ENCODE results near the gene DGKD. TPM values are rescaled to one million over a fixed set of nuclear protein-coding genes. Genes with fewer than 3 reads are reported as not detected.

The DGKD gene
- total RNA-seq, 1 experiment from 2014 or later, result 105 TPM

DNA sequence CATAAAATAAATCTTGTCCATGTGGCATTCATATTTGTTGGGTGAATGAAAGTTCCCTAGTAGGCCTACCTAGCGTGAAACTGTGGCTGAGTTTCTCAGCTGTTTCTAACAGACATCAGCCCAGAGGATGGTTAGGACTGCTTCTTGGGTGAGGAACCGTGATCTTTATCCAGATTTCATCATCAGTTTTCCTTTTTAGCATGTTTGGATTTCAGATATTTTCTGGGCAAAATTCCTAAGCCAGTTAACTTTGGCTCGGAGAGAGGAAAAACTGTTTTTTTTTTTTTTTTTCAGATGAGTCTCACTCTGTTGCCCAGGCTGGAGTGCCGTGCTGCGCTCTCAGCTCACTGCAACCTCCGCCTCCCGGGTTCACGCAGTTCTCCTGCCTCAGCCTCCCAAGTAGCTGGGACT is 53.5 kb downstream of the DGKD start:
- CTCF ChIA-PET, result interaction anchor here (0.7 to 1.0 kb wide), 2 partner anchors 14 to 16 kb away, joined by 3 to 10 read pairs; no protein-coding TSS in a partner anchor

GRCh38 chr2:233408366-233409285 is 54.3 kb downstream of the DGKD start:
- ChIA-PET POLR2A (no interaction called here), CTCF (interaction anchor here (0.7 to 1.0 kb wide), 2 partner anchors 13 to 16 kb away, joined by 3 to 10 read pairs; no protein-coding TSS in a partner anchor)
- Mint-ChIP-seq H3K4me1 (ENCODE audit: low read depth, unreplicated experiment) (peaks cover 15% of the 10 kb centered on the region), H3K27me3 (ENCODE audit: insufficient read depth, unreplicated experiment) (no peaks in the 10 kb centered on the region), H3K27ac (ENCODE audit: unreplicated experiment) (peak overlapping the region; percentile 50), H3K9me3 (ENCODE audit: unreplicated experiment) (no peaks in the 10 kb centered on the region), H3K36me3 (ENCODE audit: insufficient read depth, unreplicated experiment) (peaks cover 54% of the 10 kb centered on the region), H3K4me3 (ENCODE audit: unreplicated experiment) (no peak overlapping the region)
- no peak for DNase-seq
- no TSS peak for BruUV-seq (replicated peaks)
- TF ChIP-seq CTCF (IDR thresholded peaks at IDR 0.05; ENCODE audit: insufficient read depth in 1 of 2, low read depth in 1 of 2, low read length in 1 of 2, severe bottlenecking in 1 of 2, unreplicated experiment in 1 of 2), result no peak
- Histone ChIP-seq H3K36me3 (ENCODE audit: control insufficient read depth, insufficient read depth, low read length) (no peaks in the 10 kb centered on the region), H3K4me1 (peaks cover 10% of the 10 kb centered on the region), H3K4me3 (ENCODE audit: low read depth, low read length) (no peak overlapping the region), H3K9me3 (peaks cover 7% of the 10 kb centered on the region; the same call in 1 of the 2 replicates), H3K27me3 (replicated peaks; ENCODE audit: control insufficient read depth, insufficient read depth, low read length) (no peaks in the 10 kb centered on the region)
- intact Hi-C loops (cut with micrococcal nuclease; ENCODE audit: unreplicated experiment), result no loop called here

More for the DNA sequence above, 53.5 kb downstream of the DGKD start:
- H3K27ac Mint-ChIP-seq (ENCODE audit: unreplicated experiment), result no peak overlapping the region
- H3K36me3 Mint-ChIP-seq (ENCODE audit: insufficient read depth, unreplicated experiment), result peaks cover 49% of the 10 kb centered on the region
- POLR2A ChIA-PET, result no interaction called here
- intact Hi-C loops (cut with micrococcal nuclease; ENCODE audit: unreplicated experiment), result no loop called here
- no peak for DNase-seq
- H3K4me3 ChIP-seq (ENCODE audit: low read depth, low read length), result no peak overlapping the region
- peaks cover 10% of the 10 kb centered on the region for H3K4me1 ChIP-seq
- no peaks in the 10 kb centered on the region for H3K27me3 ChIP-seq (replicated peaks; ENCODE audit: control insufficient read depth, insufficient read depth, low read length)
- TF ChIP-seq CTCF (IDR thresholded peaks at IDR 0.05; ENCODE audit: insufficient read depth in 1 of 2, low read depth in 1 of 2, low read length in 1 of 2, severe bottlenecking in 1 of 2, unreplicated experiment in 1 of 2), result no peak
- H3K9me3 ChIP-seq, result peaks cover 7% of the 10 kb centered on the region; the same call in 1 of the 2 replicates
- H3K9me3 Mint-ChIP-seq (ENCODE audit: unreplicated experiment), result no peaks in the 10 kb centered on the region
- H3K36me3 ChIP-seq (ENCODE audit: control insufficient read depth, insufficient read depth, low read length), result no peaks in the 10 kb centered on the region
- H3K4me1 Mint-ChIP-seq (ENCODE audit: low read depth, unreplicated experiment), result peaks cover 19% of the 10 kb centered on the region
- no peaks in the 10 kb centered on the region for H3K27me3 Mint-ChIP-seq (ENCODE audit: insufficient read depth, unreplicated experiment)
- BruUV-seq (replicated peaks), result no TSS peak
- H3K4me3 Mint-ChIP-seq (ENCODE audit: unreplicated experiment), result no peak overlapping the region

GRCh38 chr2:233409286-233409991 is 55.1 kb downstream of the DGKD start:
- no peak for TF ChIP-seq CTCF (IDR thresholded peaks at IDR 0.05; ENCODE audit: insufficient read depth in 1 of 2, low read depth in 1 of 2, low read length in 1 of 2, severe bottlenecking in 1 of 2, unreplicated experiment in 1 of 2)
- no peak for DNase-seq
- H3K9me3 ChIP-seq, result peaks cover 7% of the 10 kb centered on the region; the same call in 1 of the 2 replicates
- no peaks in the 10 kb centered on the region for H3K27me3 ChIP-seq (replicated peaks; ENCODE audit: control insufficient read depth, insufficient read depth, low read length)
- Mint-ChIP-seq H3K9me3 (ENCODE audit: unreplicated experiment) (no peaks in the 10 kb centered on the region), H3K27ac (ENCODE audit: unreplicated experiment) (peak overlapping the region; percentile 50), H3K27me3 (ENCODE audit: insufficient read depth, unreplicated experiment) (no peaks in the 10 kb centered on the region), H3K36me3 (ENCODE audit: insufficient read depth, unreplicated experiment) (peaks cover 56% of the 10 kb centered on the region), H3K4me3 (ENCODE audit: unreplicated experiment) (no peak overlapping the region), H3K4me1 (ENCODE audit: low read depth, unreplicated experiment) (peaks cover 15% of the 10 kb centered on the region)
- peaks cover 10% of the 10 kb centered on the region for H3K4me1 ChIP-seq
- no peaks in the 10 kb centered on the region for H3K36me3 ChIP-seq (ENCODE audit: control insufficient read depth, insufficient read depth, low read length)
- CTCF ChIA-PET, result no interaction called here
- POLR2A ChIA-PET, result no interaction called here
- BruUV-seq (replicated peaks), result no TSS peak
- intact Hi-C loops (cut with micrococcal nuclease; ENCODE audit: unreplicated experiment), result no loop called here
- no peak overlapping the region for H3K4me3 ChIP-seq (ENCODE audit: low read depth, low read length)

Measured in Caco-2 (cell line).